GM06990 (cell line): Measurements from ENCODE around the gene LONP1.

ENCODE experiments used
- DNase-seq: peaks from one replicate; pipeline ENCODE4 v3.0.0-alpha.2; 2011; ENCODE audit not compliant: insufficient read length; ENCODE audit errors: extremely low read depth
- H3K27me3 ChIP-seq: replicated peaks from 2 replicates; pipeline ENCODE4 v1.6.0; 2011; ENCODE audit warnings: low read length; ENCODE audit not compliant: control insufficient read depth, insufficient read depth
- H3K36me3 ChIP-seq: 2 replicates; pipeline ENCODE4 v1.5.1; 2011; ENCODE audit warnings: low read length; ENCODE audit not compliant: control insufficient read depth, insufficient read depth
- H3K4me3 ChIP-seq: replicated peaks from 2 replicates; pipeline ENCODE4 v1.5.1; 2011; ENCODE audit warnings: low read depth, mild to moderate bottlenecking, control low read depth, low read length
- TF ChIP-seq, protein P1 (sequence below): IDR thresholded peaks from 2 replicates; pipeline ENCODE4 v1.5.1; 2011; ENCODE audit warnings: low read length, control low read depth, mild to moderate bottlenecking, inconsistent platforms; ENCODE audit not compliant: insufficient read depth, poor library complexity, severe bottlenecking

LONP1 gene

DNA sequence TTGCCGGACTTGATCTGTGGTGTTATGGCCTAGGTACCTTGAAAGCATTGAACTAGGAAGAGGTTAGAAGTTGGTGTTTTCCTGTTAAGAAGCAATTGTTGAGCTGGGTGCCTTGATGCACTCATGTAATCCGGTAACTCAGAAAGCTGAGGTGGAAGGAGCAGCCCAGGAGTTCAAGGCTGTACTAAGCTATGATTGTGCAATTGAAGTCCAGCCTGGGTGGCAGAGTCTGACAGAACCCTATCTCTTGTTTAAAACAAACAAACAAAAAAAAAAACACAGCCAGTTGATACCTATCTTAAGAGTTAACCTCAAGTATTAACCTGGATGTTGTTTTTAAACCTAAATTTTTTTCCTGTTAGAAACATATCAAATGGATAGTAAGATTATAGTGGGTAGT is 77.7 kb downstream of the LONP1 start:
- TF ChIP-seq, protein P1, sequence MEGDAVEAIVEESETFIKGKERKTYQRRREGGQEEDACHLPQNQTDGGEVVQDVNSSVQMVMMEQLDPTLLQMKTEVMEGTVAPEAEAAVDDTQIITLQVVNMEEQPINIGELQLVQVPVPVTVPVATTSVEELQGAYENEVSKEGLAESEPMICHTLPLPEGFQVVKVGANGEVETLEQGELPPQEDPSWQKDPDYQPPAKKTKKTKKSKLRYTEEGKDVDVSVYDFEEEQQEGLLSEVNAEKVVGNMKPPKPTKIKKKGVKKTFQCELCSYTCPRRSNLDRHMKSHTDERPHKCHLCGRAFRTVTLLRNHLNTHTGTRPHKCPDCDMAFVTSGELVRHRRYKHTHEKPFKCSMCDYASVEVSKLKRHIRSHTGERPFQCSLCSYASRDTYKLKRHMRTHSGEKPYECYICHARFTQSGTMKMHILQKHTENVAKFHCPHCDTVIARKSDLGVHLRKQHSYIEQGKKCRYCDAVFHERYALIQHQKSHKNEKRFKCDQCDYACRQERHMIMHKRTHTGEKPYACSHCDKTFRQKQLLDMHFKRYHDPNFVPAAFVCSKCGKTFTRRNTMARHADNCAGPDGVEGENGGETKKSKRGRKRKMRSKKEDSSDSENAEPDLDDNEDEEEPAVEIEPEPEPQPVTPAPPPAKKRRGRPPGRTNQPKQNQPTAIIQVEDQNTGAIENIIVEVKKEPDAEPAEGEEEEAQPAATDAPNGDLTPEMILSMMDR = no peak
- no peak for DNase-seq
- Histone ChIP-seq H3K27me3 (no peaks in the 10 kb centered on the region), H3K36me3 (peaks cover 37% of the 10 kb centered on the region), H3K4me3 (no peak overlapping the region)
